CD4-positive, alpha-beta T cell treated with Interleukin-10 for 1 hour (primary cell): ENCODE measurements around the gene SHH.
"Not testable (repeated sequence)": the region's sequence is repeated elsewhere in the genome, so short reads cannot be mapped to it uniquely, and the experiment has no call there.

Source experiments
- DNase-seq: peaks from one replicate; pipeline ENCODE4 v3.0.0-alpha.2; 2020

The SHH gene

DNA sequence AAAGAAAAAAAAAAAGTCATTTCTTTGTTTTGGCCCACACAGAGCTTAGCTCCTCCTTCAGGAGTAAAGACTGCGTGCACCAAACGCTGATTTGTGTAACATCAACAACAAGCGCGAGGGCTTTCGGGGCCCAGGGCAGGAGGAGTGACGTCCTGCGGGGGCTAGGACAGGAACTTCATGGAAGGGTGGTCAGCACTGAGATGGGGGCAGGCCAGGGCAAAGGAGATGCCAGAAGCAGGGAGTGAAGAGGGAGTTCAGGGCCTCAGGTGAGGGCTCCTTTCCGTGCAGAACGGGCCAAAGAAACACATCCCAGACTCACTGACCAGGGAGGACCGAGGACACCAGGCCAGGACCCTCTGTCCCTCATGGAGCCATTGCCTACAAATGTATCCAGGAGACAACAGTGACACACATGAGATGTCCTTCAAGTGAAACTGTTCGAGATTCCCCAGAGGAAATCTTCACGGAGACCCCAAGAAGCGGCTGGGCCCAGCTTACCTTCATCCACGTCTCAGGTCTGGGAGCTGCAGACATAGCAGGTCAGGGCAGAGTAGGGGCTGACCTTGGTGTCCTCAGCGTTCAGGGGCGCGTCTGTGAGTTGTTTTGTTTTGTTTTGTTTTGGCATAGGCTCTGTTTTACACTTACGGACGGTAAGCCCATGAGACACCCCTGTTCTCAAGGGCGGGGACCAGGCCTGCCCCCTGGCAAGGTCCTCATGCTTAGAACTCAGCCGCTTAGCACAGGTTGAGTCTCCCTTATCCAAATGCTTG is 30.4 kb upstream of the SHH start:
- DNase-seq = no peak

DNA sequence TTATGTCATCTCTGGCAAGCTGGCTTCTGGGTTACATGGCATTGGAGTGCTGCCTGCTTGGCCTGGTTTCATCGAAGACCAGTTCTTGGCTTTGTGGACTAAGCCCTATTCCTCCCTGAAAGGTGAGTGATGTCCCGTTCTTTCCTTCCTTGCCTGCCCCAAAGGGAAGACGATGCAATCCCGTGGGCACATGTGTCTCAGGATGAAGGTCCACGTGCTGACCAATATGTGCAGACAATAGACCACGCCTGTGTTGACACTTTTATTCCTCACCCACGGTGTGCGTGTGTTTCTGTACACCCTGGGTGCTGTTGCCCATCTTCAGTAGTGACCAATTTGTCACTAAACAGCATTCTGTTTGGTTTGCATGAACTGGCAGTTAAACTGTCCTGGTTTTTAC is 28.6 kb upstream of the SHH start:
- DNase-seq = no peak

DNA sequence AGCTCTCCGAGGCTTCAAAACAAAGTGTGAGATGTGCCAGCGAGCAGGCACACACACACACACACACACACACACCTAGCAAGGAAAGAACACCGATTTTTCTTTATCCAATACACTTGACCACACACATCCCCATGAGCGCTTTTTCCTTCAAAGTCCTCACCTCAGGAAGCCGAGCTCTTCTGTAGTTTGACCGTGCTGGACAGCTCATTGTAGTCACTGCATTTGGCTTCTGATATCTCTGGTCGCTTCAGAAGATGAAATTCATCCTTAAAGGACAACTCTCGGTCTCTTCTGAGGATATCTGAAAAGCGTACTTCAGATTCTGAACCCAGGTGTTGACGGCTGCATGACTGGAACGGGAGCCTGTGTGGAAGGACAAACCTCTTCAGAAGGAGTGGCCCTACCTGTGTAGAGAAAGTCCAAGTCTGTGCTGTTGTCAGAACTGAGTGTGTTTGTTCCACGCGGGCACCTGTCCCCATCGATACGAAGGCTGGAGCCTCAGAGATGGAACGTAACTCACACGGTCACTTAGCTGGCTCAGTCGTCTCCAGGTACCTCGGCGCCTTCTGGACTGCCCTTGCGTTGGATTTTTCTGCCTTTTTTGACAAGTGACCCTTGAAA is 28.1 kb upstream of the SHH start:
- no peak for DNase-seq

DNA sequence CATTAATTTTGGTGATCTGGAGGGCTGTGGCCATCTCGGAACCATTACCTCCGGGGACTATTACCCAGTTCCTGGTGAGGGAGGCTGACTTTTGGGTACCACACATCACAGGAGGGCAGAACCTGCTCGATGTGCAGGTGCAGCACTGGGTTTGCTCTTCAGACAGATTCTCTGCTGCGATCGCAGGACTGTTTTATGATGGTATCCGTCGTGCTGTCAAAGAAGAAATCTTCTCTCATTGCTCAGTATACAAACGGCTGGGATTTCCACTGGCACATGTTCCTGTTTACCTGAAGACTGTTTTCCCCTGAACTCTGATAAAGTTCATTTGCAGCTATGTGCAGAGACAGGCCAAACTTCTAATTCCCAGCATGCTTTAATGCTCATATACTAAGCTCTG is 27.2 kb upstream of the SHH start:
- DNase-seq = no peak

DNA sequence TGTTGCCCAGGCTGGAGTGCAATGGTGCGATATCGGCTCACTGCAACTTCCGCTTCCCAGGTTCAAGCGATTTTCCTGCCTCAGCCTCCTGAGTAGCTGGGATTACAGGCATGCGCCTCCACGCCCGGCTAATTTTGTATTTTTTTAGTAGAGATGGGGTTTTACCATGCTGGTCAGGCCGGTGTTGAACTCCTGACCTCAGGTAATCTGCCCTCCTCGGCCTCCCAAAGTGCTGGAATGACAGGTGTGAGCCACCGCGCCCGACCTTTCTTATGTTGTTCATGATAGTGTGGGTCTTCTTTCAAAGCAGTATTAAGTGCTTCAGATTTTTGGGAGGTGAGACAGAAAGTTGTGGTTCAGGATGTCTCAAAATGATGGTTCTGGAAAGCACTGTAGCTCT is 26.0 kb upstream of the SHH start:
- not testable (repeated sequence) for DNase-seq

DNA sequence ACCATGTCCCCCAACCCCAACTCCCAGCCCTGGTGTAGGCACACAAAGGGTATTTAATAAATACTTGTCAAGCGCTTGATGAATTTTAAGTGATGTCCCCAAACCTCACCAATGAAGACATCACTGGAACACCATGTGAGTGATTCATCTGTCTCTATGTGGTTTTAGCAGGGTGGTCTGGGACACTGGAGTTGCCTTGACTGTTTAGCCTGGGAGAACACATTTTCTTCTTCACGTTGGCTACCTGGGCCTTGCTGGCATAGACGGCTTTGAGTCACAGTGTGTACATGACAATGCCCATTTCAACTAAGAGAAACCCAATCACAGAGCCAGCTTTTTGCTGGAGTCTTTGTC is 24.8 kb upstream of the SHH start:
- DNase-seq = no peak

DNA sequence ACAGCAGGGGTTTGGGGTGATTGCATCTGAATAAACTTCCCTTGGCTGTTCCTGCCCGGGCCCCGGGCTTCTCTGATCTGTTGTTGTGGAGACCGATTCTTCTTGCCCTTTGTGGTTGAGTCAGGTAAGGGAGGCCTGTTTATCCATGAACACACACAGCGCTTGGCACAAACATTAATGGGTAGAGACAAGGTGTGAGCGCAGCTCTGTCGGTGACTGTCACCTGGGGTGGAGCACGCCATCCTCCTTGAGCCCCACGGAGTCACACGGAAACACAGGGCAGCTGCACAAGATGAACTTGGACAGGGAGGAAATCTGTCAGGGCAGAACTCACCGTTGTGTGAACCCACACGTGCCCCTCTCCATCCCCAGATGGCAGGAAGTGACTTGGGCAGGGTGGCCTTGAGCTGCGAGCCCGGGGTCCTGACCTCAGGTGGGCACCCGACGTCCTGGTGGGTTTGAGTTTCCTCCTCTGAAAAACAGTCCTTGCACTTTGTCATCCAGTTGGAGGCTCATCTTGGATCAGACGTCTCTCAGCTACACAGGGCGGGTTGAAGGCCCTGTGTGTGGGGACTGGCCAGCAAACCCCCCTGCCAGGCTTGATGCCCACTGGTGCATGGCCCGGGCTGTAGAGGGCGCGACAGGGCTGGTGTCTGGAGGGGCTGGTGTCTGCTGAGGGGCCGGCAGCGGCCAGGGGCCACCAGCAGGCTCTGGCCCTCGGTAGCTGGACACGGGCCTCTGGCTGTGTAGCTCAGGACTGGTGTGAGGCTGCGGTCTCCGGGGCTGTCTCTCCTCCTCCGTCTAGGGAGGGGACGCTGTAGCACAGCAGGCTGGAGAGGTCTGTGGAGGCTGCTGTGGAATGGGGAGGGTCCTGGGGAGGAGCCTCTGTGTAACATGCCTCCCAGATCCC is 24.2 kb upstream of the SHH start:
- no peak for DNase-seq

DNA sequence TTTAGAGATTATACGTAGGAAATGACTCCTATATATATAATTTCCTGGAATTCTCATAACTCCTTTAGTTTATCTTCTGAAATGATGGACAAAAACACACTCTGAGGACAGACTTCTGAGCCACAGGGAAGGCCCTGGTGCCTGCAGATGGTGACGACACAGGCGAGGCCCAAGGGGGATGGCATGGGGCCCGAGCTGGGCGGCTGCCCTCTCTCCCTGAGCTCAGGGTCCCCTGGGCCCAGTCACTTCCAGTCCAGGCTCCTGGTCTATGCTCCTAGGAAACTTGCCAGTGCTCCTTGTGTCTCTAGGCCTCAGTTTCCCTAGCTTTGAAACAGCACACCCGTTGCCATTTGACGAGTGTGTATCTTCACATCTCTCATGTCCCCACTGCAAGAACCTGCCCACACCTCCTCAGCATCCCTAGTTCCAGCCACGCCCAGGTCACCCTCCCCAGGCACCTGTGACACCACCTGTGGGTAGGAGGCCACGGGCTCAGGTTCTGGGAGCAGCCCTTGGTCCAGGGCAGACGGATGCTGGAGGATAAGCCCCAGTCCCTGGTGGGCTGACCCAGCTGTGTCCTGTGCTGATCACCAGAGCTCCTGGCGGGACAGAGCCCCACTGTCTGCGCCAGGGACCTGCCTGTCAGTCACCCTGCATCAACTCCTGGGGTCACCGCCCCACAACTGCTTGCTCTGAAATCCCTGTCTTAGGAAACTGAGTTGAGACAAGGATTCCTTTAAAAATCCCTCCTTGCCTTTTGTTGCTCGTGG is 23.4 kb upstream of the SHH start:
- no peak for DNase-seq

DNA sequence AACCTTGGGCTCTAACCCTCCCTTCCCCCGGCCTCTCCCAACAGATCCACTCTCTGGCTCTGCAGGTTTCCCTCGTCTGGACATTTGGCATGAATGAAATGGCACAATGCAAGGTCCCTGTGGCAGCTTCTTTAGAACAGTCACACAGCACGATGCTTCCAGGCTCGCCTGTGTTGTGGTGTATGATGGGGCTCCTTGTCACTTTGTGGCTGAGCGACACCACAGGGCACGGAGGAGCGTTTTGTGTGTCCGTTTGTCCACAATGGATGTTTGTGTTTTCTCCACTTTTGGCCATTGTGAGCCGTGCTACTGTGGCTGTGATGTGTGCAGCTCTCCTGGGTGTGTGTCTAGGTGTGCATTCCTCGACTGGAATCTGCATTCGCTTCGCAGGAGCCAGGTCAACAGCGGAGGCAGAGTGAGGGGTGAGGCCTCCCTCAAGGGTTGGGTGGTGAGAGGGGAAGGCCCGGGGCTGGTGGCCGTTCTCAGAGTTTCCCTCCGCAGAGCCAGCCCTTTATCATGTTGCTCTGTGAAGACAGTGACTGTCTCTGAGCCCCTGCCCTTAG is 22.3 kb upstream of the SHH start:
- DNase-seq = no peak

DNA sequence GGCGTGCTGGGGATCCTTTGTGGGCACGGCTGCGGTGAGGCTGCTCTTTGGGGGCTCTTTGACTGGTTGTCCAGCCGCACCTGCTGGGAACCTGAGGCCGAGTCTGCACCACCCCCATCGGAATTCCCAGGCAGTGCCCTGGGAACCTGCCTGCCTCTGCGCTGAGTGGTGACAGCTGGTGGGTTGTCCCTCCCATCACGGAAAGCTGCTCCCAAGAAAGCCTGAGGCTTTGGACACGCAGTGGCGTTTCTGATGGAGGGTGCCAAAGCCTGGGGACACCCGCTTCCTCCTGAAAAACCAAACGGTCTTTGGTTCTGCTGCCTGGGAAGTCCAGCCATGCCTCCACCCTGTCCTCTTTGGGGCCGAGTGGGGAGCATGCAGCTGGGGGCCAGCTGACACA is 21.4 kb upstream of the SHH start:
- no peak for DNase-seq

DNA sequence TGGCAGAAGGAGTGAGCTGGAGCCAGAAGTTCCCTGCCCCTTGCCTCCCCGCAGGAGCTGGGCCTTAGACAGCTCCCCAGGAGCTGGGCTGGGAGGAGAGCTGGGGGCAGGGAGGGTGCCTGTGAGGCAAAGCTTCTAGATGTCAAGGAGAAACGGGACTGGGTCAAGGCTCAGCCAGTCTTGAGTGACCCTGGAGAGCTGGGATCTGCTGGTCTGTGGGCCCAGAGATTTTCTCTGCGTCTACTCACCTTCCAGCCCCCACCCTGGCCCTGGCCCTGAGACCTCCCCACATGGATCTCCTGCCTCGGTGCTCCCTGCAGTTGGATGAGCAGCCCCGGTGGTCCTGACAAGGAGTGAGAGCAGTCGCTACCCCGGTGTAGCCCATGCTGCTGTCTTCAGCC is 20.3 kb upstream of the SHH start:
- DNase-seq = no peak

DNA sequence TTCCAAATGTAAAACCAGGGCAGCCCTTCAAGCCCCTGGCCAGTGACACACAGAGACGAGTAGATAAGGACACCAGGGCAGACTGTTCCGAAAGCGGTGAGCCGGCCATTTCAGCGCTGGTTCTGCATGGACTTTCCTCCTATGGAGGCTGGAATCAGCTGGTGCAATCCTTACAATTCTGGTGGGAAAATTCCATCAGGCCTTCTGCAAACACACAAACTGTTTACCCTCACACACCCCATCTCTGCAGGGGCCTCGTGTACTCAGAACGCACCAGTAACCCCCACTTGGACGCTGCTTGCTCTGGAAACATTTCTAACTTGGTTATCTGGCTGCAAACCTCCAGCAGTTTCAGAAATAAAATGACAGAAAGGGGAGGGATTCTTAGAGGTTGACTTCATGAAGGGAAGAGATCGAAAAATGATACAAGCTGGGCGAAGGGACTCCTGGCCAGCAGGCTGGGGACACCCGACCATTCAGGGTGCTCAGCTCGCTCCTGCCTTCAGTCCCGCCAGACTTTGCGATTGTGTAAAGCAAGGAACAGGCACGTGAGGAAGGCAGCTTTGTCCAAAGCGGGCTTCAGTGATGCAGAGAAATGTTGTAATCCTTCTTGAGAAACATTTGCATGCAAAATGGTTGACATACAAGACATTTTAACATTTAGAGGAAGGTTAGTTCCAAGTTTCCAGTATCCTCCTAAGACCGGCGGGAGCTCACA is 19.7 kb upstream of the SHH start:
- no peak for DNase-seq

DNA sequence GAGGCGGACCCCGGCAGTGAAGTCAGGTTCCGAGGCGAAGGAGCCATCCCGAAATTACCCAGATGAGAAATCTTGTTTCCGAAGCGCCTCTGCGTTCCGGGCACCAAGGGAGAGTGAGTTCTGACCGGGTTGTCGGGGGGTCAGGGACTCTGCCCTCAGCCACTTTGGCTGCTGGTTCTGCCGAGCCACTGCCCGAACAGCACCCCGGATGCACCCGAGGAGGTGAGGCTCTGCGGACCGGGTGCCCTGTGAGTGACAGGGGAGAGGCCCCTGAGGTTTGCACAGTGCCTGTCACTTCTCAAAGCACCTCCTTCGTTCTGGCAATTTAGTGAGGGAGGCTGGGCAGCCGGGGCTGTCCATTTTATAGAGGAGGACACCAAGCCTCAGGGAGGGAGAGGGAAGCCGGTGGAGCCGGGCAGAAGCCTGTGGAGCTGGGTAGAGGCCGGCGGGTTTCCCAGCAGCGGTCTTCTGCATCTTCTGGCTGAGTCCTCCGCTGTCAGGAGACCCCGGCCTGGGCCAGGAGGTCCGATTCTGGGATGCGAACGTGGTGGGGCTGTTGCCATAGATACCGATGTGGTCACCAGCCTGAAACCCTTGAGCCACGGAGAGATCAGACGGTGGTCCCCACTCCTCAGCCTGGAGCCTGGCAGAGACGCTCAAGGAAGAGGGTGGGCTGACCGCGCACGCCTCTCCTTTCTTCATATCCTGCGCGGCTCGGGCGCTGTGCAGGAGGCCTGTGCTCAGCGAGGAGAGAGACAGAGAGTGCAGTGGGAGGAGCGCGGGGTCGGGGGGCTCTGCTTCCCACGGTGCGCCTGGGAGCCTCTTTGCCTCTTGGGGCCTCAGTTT is 18.9 kb upstream of the SHH start:
- DNase-seq = no peak

DNA sequence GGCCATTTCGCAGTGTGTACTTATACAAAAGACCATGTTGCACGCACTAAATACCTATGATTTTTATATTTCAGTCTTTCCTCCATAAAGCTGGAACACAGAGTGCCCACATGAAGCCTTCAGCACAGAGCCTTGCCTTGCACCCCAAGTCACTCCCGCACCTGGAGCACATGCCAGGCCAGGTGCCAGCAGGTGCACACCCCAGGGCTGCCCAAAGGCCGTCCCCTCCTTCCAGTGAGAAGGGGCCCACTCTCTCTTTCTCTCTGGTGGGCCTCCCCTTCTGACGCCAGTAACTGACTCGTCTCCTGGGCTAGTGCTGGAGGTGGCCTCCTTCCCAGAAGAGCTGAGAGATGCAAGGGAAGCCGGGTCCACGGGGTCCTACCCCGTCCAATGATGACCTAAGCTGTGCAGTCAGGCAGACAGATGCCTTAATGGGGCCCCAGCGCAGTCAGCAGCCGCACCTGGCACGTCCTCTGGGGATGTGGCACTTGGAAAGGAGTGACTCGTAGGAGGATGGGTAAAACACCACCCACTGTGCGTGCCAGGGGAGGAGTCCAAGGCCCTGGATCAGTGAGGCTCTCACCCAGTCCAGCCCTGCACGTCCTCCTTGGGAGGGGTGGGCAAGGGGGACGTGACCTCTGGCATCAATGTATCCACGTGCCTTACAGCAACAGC is 17.7 kb upstream of the SHH start:
- DNase-seq = no peak

DNA sequence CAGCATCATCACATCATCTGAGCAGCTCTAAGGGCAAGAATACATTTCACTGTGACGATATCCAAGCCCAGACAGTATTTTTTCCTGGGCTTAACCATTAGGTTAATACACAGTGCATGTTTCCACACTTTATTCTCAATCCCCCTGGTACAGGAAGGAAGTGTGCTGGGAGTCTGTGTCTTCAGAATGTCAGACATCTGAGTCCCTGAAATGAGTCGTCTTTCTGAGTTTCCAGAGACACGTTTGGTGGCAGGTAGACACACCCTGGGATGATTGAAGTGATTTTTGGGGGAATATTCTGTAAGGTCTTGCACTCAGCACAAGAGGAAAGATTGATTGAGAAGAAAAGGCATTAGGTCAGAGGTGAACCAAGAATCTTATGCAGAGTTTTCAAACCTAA is 13.1 kb upstream of the SHH start:
- DNase-seq = no peak

DNA sequence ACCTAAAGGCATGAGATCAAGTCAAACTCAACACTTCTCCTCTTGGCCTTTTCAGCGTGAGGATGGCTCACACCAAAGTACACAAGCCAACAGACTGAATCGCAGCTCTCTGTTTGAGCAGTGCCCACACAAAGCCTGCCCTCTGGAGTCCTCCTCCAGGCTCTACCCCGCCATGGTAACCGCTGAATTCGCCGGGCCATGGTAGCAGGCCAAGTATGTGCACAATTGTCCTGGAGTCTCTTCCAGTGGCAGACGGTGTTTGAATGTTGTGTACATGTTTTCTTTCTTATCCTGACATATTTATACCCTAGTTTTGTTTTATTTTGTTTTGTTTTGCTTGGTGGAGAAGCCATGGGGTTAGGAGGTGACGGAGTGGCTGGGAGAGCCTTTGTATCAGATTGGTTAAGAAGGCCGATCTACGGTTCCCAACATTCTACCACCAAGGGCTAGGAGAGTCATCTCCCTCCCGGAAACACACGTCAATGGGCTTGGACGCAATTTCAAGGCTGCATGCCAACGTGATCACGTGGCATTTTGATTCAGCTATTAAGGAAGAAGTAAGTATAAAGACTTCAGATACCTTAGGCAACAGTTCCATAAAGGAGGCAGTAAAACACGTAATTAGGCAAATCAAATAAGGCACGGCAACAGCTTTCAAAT is 12.1 kb upstream of the SHH start:
- DNase-seq = no peak

DNA sequence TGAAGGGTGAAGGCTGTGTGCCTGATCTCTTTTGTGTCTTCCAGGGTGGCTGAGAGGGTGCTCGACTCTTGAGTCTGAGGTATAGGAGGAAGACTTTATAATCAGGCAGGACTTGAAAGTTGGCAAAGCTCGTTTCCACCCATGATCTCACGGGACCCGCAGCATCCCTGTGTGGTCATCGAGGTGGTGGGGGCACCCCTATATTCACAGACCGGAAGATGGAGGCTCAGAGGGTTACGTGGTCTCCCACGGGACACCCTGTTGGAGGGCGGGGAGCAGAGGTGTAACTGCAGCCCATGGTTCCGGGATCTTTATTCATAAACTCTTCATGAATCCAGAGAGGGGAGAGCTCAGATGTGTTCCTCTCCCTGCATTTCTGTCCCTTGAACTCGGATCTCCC is 9.6 kb upstream of the SHH start:
- DNase-seq = no peak

DNA sequence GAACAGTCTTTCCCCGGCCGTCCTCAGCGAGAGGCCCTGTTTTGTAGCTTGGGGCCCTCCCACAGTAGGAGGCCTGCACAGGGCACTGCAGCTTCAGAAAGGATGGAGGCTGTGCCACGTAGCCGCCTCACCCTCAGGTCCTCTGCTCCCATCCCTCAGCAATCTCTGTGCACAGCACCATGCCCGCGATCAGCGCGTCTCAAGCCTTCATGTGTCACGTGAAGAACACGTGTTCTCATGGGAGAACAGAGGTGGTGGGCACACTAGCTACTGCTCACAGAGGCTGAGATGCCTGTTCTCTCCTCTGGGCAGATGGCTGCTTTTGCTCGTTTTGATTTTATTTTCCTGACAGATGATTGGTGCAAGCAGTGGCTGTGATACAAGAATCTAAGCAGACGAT is 8.5 kb upstream of the SHH start:
- no peak for DNase-seq

DNA sequence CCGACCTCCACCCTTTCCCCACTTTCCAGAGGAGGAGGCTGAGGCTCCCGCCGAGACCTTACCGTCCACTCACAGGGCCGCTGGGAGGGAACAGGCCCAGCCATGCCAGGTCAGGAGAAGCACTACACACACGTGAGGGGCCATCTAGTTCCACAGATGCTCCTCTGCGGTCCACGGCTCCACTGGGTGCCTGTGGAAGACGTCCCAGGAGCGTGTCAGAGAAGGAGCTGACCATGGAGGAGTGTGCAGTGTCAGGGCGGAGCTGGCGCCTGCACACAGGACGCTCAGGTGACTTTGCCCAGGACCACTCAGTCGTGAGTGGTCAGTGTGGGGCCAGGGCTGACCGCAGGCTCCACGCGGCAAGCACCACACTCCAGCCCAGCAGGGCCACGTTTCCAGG is 8.0 kb upstream of the SHH start:
- DNase-seq = no peak

DNA sequence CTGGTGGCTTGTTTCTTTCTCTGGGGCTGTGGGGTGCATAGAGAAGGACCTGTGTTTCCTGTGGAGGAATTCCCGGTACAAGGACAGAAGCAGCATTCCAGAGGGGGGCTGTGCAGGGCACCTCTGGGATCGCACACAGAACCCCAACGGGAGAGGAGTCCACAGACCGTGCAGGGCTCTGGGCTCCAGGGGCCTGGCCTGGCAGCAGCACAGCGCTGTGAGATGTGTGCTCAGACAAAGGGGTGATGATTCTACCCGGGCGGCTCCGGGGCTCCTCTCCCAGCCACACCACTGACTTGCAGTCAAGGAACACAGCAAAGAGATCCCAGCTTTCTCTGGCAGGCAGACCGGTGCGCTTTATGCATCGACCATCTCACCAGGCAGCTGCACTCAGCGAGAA is 6.9 kb upstream of the SHH start:
- no peak for DNase-seq
